ENCODE data around the gene EYA3.
A peak's percentile ranks its signal among the peaks of the same experiment; 100 is the strongest.

Gene EYA3

DNA sequence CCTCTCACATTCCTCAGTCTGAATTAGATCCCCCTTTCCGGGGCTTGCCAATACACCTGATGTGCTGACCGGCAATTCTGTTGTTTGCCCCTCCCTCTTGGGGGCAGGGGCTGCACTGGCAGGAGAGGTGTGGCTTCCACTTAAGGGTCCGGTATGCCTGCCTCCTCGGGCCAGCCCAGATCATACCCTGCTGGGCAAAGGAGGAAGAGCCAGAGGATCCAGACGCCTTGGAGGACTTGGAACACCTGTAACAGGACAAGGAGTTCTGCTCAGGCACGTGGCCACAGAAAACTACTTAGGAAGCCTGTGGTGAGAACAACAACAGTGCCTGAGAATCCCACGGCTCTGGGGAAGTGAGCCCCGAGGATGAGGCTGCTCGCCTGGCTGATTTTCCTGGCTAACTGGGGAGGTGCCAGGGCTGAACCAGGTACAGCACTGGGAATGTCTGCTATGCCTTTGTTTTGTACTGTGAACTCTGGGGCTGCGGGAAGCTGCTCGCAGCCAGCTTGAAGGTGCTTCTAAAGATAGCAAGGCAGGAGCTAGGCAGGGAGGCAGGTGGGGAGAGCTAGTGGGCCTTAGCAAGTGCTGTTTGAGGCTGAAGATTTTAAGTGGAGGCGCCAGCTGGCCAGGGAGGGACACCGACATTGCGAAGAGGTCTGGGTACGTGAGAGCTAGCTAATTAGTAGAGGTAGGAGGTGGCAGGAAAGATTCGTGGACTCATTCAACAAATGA lies 153.4 kb downstream of the EYA3 start, which contains the start of gene SMPDL3B:
Gene SMPDL3B, plus strand, starts transcription at position 183 of the 732 bp plus-strand sequence. Its CDS starts 184 bp downstream, at position 367.
- TF ChIP-seq, protein P1, sequence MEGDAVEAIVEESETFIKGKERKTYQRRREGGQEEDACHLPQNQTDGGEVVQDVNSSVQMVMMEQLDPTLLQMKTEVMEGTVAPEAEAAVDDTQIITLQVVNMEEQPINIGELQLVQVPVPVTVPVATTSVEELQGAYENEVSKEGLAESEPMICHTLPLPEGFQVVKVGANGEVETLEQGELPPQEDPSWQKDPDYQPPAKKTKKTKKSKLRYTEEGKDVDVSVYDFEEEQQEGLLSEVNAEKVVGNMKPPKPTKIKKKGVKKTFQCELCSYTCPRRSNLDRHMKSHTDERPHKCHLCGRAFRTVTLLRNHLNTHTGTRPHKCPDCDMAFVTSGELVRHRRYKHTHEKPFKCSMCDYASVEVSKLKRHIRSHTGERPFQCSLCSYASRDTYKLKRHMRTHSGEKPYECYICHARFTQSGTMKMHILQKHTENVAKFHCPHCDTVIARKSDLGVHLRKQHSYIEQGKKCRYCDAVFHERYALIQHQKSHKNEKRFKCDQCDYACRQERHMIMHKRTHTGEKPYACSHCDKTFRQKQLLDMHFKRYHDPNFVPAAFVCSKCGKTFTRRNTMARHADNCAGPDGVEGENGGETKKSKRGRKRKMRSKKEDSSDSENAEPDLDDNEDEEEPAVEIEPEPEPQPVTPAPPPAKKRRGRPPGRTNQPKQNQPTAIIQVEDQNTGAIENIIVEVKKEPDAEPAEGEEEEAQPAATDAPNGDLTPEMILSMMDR (IDR thresholded peaks at IDR 0.05; ENCODE audit: extremely low read depth, insufficient read depth, missing control alignments): no peak
- in situ Hi-C loops (cut with MboI; ENCODE audit: low pct_unique_long_range_greater_than_20kb, low sequenced_read_pairs, unreplicated experiment): no loop called here
- DNase-seq (ENCODE audit: low spot score): no peak

DNA sequence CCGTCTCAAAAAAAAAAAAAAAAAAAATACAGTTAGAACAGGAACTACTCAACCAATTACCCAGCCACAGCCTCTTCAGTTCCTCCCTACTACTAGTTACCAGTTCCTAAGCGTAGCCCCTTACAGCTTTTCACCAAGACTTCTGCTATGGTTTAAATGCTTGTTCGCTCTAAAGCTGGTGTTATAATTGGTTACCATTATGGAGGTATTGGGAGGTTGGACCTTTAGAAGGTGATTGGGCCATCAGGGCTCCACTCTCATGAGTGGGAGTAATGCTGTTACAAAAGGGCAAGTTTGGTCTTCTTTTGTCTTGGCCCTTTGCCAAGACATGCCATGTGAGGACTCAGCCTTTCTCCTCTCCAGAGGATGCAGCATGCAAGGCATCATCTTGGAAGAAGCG lies 156.7 kb downstream of the EYA3 start:
- TF ChIP-seq, protein P1 (IDR thresholded peaks at IDR 0.05; ENCODE audit: extremely low read depth, insufficient read depth, missing control alignments): no peak
- in situ Hi-C loops (cut with MboI; ENCODE audit: low pct_unique_long_range_greater_than_20kb, low sequenced_read_pairs, unreplicated experiment): no loop called here
- no peak for DNase-seq (ENCODE audit: low spot score)

DNA sequence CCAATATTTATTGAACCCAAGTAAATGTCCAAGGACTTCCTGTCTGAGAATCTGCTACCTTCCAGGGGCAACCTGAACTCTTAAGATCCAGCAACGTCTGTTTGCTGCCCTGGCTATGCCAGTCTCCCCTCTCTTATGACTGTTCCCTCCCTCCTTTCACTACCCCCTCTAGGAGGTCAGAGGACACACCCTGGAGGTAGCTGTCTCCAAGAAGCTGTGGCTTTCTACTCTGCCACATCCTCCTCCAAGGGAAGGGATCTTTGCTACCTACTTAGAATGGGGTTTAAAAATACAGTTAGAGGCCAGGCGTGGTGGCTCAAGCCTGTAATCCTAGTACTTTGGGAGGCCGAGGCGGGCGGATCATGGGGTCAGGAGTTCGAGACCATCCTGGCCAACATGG lies 157.2 kb downstream of the EYA3 start:
- DNase-seq (ENCODE audit: low spot score): no peak
- in situ Hi-C loops (cut with MboI; ENCODE audit: low pct_unique_long_range_greater_than_20kb, low sequenced_read_pairs, unreplicated experiment): no loop called here
- TF ChIP-seq, protein P1 (IDR thresholded peaks at IDR 0.05; ENCODE audit: extremely low read depth, insufficient read depth, missing control alignments): no peak

DNA sequence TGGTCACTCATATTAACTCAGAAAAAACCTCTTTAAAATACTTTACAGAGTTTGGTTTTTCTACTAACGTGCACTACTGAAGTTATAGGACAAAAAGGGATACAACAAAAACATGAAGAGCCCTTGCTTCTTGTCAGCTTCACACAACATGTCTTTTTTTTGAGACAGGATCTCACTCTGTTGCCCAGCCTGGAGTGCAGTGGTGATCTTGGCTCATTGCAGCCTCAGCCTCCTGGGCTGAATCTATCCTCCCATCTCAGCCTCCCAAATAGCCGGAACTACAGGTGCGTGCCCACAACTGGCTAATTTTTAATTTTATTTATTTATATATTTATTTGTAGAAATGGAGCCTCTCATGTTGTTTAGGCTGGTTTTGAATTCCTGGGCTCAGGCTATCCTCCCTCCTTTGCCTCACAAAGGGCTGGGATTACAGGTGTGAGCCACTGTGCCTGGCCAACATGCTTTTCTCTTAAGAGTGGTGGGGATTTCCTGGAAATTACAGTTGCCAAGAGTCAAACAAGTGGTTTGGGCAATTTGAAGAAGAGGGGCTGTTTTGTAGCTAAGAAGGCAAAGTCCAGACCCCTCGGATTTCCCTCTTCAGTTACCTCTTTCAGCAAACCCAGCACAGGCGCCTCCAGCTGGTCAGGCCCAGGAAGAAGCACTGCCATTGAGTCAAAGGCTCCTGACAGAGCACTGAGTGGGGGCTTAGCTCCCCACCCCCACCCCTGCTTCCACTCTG lies 160.0 kb downstream of the EYA3 start:
- TF ChIP-seq, protein P1 (IDR thresholded peaks at IDR 0.05; ENCODE audit: extremely low read depth, insufficient read depth, missing control alignments): peak; percentile 34
- no peak for DNase-seq (ENCODE audit: low spot score)
- in situ Hi-C loops (cut with MboI; ENCODE audit: low pct_unique_long_range_greater_than_20kb, low sequenced_read_pairs, unreplicated experiment): no loop called here

DNA sequence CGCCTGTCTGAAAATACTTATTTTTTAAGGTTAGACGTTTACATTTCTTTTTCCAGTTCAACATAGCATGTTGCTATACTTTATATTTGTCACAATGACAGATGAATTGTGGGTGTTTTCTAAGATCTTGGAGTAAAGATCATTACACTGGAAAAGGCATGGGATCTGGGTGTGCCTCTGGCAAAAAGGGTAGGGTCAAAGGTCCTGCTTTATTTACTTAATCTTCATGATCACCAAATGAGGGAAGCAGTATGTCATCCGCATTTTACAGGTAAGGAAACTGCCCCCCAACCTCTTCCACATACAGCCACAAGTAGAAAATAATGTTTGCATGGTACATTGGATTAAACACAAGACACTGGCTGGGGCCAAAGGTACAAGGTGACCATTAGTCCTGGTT lies 166.1 kb downstream of the EYA3 start:
- in situ Hi-C loops (cut with MboI; ENCODE audit: low pct_unique_long_range_greater_than_20kb, low sequenced_read_pairs, unreplicated experiment): no loop called here
- no peak for DNase-seq (ENCODE audit: low spot score)
- TF ChIP-seq, protein P1 (IDR thresholded peaks at IDR 0.05; ENCODE audit: extremely low read depth, insufficient read depth, missing control alignments): no peak
